Mononuclear cell (primary cell): ENCODE results near the gene PTGFRN. TPM values are rescaled to one million over a fixed set of nuclear protein-coding genes. Genes with fewer than 3 reads are reported as not detected.

Experiments used
- H3K27me3 ChIP-seq: 2 replicates; pipeline ENCODE4 v1.6.0; 2011; ENCODE audit warnings: low read length, control low read depth; ENCODE audit not compliant: insufficient read depth
- H3K4me1 ChIP-seq: 2 replicates; pipeline ENCODE4 v1.5.1; 2011; ENCODE audit warnings: mild to moderate bottlenecking, low read length, control low read depth; ENCODE audit not compliant: insufficient read depth
- H3K4me3 ChIP-seq: 2 replicates; pipeline ENCODE4 v1.5.1; 2011; ENCODE audit warnings: mild to moderate bottlenecking, low read length, moderate library complexity
- H3K9me3 ChIP-seq: 2 replicates; pipeline ENCODE4 v1.5.1; 2011; ENCODE audit warnings: low read depth, mild to moderate bottlenecking, control low read depth, low read length
- total RNA-seq: library from RNA; depleted of rRNA; stranded (reverse); fragments of >200 nt; gene quantifications from one replicate; pipeline ENCODE4 v1.2.3, GENCODE V29; 2012

PTGFRN gene
- total RNA-seq, 1 donor: 0.73 TPM

- no peaks in the 10 kb centered on the region for H3K9me3 ChIP-seq
- no peaks in the 10 kb centered on the region for H3K4me1 ChIP-seq
- no peaks in the 10 kb centered on the region for H3K27me3 ChIP-seq
- H3K4me3 ChIP-seq: no peak overlapping the region
Measured at GRCh38 chr1:116941670-116942069, 32.0 kb downstream of the PTGFRN start.

- Histone ChIP-seq H3K4me3 (no peak overlapping the region), H3K9me3 (no peaks in the 10 kb centered on the region), H3K4me1 (no peaks in the 10 kb centered on the region), H3K27me3 (no peaks in the 10 kb centered on the region)
Measured at GRCh38 chr1:116942344-116942743, 32.6 kb downstream of the PTGFRN start.

- Histone ChIP-seq H3K4me1 (no peaks in the 10 kb centered on the region), H3K27me3 (no peaks in the 10 kb centered on the region)
Measured at GRCh38 chr1:116943438-116943837, 33.7 kb downstream of the PTGFRN start.

DNA sequence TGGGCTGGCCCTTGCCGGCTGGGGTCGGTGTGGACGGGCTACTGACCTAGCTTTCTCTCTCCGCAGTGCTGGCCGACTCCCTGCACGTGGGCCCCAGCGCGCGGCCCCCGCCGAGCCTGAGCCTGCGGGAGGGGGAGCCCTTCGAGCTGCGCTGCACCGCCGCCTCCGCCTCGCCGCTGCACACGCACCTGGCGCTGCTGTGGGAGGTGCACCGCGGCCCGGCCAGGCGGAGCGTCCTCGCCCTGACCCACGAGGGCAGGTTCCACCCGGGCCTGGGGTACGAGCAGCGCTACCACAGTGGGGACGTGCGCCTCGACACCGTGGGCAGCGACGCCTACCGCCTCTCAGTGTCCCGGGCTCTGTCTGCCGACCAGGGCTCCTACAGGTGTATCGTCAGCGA, 34.9 kb downstream of the PTGFRN start:
- H3K4me3 ChIP-seq: no peak overlapping the region
- no peaks in the 10 kb centered on the region for H3K9me3 ChIP-seq
- no peaks in the 10 kb centered on the region for H3K4me1 ChIP-seq
- no peaks in the 10 kb centered on the region for H3K27me3 ChIP-seq

More at GRCh38 chr1:116943438-116943837, 33.7 kb downstream of the PTGFRN start:
- Histone ChIP-seq H3K9me3 (no peaks in the 10 kb centered on the region), H3K4me3 (no peak overlapping the region)

GRCh38 chr1:116945421-116945820, 35.7 kb downstream of the PTGFRN start:
- no peaks in the 10 kb centered on the region for H3K27me3 ChIP-seq
- no peaks in the 10 kb centered on the region for H3K4me1 ChIP-seq
- no peaks in the 10 kb centered on the region for H3K9me3 ChIP-seq
- no peak overlapping the region for H3K4me3 ChIP-seq

DNA sequence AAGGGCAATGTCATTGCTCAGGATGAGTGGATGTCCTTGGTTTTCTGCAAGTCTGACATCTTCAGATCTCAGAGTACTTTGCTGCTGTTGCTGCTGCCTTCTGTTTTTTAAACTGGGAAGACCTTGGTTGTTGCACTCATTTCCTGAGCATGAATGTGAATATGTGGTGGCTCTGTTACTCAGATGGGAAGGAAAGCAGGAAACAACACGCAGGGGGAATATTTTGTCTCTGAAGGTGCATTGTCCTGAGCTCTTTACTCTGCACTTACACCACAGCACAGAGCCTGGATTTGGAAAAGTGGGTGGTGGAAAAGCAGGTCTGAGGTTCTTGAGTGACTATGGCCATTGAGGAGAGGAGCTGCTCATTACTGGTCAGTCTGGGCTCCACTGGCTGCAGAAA, 36.3 kb downstream of the PTGFRN start:
- no peak overlapping the region for H3K4me3 ChIP-seq
- no peaks in the 10 kb centered on the region for H3K9me3 ChIP-seq
- H3K27me3 ChIP-seq: no peaks in the 10 kb centered on the region
- H3K4me1 ChIP-seq: no peaks in the 10 kb centered on the region

DNA sequence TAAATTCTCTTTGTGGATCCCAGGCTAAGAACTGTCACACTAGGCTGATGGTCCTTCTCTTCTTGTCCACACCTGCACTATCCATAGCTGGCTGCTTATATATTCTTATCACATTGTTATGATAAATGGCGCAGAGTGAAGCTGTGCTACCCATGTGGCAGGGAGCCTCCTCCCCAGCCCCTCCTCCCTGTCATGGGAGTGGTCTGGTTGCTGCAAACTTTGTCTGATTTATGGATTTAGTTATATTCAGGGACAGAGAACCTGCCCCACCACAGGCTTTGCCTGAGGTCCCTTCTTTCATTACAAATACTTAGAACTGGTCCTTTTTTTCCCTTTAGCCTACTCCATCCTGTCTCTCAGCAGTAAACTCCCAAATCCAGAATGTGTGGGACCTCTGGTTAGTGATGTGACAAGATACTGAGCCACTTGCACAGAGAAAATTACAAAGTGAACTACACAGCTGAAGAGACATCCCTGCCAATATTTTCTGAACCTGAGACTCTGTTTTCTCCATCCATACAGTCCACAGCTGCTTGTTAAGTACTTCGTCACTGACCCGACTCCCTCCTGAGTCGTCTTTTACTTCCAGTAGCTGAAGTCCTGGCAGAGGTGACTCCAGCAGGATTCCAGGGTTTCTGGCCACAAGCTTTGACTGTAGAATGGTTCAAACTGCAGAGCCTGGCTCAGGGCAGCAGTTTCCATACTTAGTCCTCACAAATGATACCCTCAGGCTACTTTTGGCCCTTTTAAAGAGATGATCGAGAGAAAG, 37.6 kb downstream of the PTGFRN start:
- H3K4me1 ChIP-seq: no peaks in the 10 kb centered on the region
- H3K9me3 ChIP-seq: no peaks in the 10 kb centered on the region
- no peaks in the 10 kb centered on the region for H3K27me3 ChIP-seq
- no peak overlapping the region for H3K4me3 ChIP-seq

DNA sequence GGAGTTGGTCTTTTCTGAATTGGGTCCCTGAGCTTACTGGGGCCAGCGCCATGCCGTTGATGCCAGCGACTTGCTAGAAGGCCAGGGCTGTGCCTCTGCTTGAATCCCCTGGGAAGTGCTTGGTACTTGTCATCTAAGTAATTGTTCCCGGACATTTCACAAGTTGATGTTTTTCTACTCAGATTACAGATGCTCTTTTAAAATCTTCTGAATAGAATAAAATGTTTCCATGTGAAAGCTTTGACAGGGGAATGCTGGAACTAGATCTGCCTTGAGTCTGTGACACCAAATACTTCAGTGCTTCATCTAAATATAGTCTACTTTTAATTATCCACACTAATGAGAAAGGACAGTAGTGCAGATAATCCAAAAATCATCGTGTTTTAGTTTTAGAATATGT, 38.3 kb downstream of the PTGFRN start:
- Histone ChIP-seq H3K4me1 (no peaks in the 10 kb centered on the region), H3K9me3 (no peaks in the 10 kb centered on the region), H3K4me3 (no peak overlapping the region), H3K27me3 (no peaks in the 10 kb centered on the region)

GRCh38 chr1:116948642-116949041, 38.9 kb downstream of the PTGFRN start:
- Histone ChIP-seq H3K4me3 (no peak overlapping the region), H3K9me3 (no peaks in the 10 kb centered on the region), H3K27me3 (no peaks in the 10 kb centered on the region)

GRCh38 chr1:116949213-116949985, 39.7 kb downstream of the PTGFRN start:
- Histone ChIP-seq H3K27me3 (no peaks in the 10 kb centered on the region), H3K4me3 (no peak overlapping the region), H3K9me3 (no peaks in the 10 kb centered on the region), H3K4me1 (no peaks in the 10 kb centered on the region)

More at GRCh38 chr1:116948642-116949041, 38.9 kb downstream of the PTGFRN start:
- H3K4me1 ChIP-seq: no peaks in the 10 kb centered on the region

- Histone ChIP-seq H3K4me1 (no peaks in the 10 kb centered on the region), H3K27me3 (no peaks in the 10 kb centered on the region), H3K9me3 (no peaks in the 10 kb centered on the region), H3K4me3 (no peak overlapping the region)
Measured at GRCh38 chr1:116950517-116951199, 40.9 kb downstream of the PTGFRN start.

DNA sequence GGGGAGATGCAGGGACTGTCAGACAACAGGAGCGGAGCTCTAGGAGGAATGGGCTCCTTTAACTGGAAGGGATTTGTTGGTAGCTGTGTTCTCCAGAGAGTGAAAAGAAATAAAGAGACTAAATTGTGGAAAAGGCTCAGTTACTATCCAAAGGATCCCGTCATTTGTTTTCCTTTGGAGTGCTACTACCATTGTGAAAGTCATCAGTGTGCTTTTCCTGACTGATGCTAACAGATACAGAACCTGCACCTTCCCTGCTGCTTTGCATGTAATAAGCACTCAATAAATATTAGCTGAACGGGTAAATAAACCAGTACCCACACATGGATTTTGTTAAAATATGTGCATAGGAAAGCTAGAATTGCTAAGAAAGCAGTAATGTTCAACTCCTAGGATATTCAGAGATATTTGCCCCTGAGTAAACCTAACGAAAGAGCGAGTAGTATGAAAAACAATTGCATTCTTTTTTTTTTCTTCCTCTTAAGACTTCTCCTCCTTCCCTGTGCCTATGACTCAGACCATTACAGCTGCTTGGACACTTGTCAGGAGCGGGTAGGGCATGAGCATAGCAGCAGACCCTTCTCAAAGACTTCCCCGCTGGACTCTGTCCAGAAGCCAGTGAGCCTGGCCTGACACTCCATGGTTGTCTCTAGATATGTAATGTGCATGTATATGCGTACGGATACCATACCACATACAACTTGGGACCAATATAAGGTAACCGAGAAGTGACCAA, 41.7 kb downstream of the PTGFRN start:
- Histone ChIP-seq H3K9me3 (no peaks in the 10 kb centered on the region), H3K4me1 (no peaks in the 10 kb centered on the region)

DNA sequence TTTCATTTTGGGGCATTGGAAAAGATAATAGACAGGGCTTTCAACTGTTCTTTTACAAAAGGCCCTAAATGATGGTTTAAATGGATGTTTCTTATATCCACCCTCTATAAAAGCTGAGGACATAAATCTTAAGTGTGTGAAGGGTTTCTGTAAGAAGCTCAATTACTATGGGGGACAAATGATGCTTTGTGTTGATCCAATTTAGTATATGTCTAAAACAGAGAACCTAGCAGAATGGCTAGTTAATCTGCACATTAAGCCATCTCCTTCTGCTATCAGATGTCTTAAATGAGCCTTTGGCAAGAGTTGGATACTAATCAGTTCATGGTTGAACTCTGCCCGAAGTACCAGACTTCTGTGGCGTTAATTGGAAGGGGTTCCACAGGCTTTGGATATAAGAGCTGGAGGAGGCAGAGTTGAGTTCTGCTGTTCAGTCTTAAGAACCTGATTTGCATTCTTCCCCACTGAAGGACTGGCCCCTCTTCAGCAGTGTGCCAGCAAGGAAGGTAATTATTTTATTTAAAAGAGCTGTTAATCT, 43.1 kb downstream of the PTGFRN start:
- H3K9me3 ChIP-seq: no peaks in the 10 kb centered on the region
- no peak overlapping the region for H3K4me3 ChIP-seq
- no peaks in the 10 kb centered on the region for H3K4me1 ChIP-seq
- no peaks in the 10 kb centered on the region for H3K27me3 ChIP-seq

More for the DNA sequence above, 41.7 kb downstream of the PTGFRN start:
- Histone ChIP-seq H3K27me3 (no peaks in the 10 kb centered on the region), H3K4me3 (no peak overlapping the region)

- no peaks in the 10 kb centered on the region for H3K9me3 ChIP-seq
- H3K4me1 ChIP-seq: no peaks in the 10 kb centered on the region
- no peaks in the 10 kb centered on the region for H3K27me3 ChIP-seq
Measured at GRCh38 chr1:116954440-116954839, 44.7 kb downstream of the PTGFRN start.

More at GRCh38 chr1:116954440-116954839, 44.7 kb downstream of the PTGFRN start:
- H3K4me3 ChIP-seq: no peak overlapping the region
